GM12875 (cell line): ENCODE measurements around the gene SLIT3.

Experiments
- H3K4me3 ChIP-seq: one replicate; pipeline ENCODE4 v1.5.1; 2011; ENCODE audit warnings: low read depth, low read length, control low read depth
- TF ChIP-seq, protein P1 (sequence below): IDR thresholded peaks from 2 replicates; pipeline ENCODE4 v1.5.1; 2011; ENCODE audit warnings: low read depth, mild to moderate bottlenecking, control low read depth, inconsistent platforms, low read length, moderate library complexity, borderline replicate concordance; ENCODE audit not compliant: insufficient read depth

Gene SLIT3

DNA sequence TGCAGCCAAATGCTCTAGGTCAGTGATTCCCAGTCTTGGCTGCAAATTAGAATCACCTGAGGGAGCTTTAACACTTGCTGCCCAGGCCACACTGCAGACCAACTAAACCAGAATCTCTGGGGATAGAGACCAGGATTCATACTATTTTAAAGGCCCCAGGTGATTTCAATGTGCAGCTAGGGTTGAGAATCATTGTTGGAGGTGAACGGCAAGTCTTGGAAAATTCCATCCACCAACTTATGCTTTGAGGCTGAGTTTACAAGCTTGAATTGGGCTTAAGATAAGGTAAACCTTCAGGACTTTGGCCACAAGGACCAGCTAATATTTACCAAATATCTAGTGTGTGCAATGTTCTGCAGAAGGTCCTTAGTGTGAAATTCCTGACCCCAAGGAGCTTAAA lies 27.5 kb downstream of the SLIT3 start:
- TF ChIP-seq, protein P1, sequence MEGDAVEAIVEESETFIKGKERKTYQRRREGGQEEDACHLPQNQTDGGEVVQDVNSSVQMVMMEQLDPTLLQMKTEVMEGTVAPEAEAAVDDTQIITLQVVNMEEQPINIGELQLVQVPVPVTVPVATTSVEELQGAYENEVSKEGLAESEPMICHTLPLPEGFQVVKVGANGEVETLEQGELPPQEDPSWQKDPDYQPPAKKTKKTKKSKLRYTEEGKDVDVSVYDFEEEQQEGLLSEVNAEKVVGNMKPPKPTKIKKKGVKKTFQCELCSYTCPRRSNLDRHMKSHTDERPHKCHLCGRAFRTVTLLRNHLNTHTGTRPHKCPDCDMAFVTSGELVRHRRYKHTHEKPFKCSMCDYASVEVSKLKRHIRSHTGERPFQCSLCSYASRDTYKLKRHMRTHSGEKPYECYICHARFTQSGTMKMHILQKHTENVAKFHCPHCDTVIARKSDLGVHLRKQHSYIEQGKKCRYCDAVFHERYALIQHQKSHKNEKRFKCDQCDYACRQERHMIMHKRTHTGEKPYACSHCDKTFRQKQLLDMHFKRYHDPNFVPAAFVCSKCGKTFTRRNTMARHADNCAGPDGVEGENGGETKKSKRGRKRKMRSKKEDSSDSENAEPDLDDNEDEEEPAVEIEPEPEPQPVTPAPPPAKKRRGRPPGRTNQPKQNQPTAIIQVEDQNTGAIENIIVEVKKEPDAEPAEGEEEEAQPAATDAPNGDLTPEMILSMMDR: no peak
- no peak overlapping the region for H3K4me3 ChIP-seq

DNA sequence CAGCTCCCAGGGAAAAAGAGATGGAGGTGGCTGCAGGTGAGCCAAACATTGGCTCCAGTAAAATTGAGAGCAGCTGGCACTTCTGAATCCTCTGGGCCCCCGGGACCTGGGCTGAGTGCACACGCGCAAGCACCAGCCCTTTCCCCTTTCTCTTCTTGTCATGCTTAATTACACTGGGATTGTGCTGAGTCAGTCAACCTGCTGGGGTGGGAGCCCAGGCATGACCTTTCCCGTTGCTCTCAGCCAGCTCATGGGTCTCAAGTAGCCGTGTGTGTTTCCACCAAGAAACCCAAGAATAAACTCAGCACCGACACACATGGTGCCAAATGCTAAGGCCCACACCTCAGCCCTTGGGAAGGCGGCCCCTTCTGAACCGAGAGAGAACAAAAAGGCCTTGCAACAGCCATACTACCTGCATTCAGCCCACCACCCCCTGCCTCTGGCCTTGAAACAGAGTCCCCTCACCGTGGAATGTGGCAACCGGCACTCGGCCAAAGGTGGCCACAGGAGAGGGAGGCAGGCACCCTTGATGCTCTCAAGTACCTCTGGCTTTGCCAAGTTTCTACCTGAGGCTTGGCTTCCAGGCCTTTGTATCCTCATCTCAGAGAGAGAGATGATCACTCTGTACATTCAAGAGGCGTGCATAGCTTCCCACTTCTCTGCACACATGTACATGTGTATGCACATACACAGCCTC lies 28.1 kb downstream of the SLIT3 start:
- H3K4me3 ChIP-seq: no peak overlapping the region
- TF ChIP-seq, protein P1: no peak

DNA sequence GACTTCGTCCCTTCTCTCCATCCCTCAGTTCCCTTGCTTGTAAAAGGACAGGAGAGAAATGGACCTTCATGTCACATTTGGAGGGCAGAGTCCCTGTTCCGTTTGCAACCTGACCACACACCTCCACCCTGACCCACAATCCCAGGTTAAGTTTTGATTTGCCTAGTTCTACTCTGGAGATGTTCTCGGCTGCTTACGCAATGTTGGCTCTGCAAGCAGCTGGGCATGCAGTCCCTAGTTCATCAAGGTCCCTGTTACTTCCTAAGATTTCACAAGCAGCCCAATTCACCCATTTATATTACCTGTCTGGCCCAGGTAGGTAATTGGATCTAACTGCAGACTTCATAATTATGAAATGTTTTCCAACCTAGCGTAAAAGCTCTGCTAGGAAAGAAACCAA lies 28.8 kb downstream of the SLIT3 start:
- TF ChIP-seq, protein P1: no peak
- no peak overlapping the region for H3K4me3 ChIP-seq

DNA sequence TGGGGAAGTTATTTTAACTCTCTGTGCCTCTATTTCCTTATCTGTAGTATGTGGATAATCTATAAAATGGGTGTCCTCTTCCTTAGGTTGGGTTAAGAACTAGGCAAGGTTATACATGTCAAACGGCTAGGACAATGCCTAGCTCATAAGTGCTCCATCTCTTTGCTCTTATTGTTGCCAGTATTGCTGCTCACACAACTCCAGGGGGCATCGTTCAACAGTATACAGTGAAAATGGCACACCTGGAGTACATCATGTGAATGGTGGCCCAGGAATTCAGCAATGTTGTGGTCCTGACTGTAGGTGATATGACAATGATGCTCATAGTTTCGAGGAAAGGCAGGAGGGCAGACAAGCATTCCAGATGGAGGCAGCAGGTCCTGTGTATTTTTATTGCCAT lies 30.1 kb downstream of the SLIT3 start:
- no peak overlapping the region for H3K4me3 ChIP-seq
- TF ChIP-seq, protein P1: no peak

DNA sequence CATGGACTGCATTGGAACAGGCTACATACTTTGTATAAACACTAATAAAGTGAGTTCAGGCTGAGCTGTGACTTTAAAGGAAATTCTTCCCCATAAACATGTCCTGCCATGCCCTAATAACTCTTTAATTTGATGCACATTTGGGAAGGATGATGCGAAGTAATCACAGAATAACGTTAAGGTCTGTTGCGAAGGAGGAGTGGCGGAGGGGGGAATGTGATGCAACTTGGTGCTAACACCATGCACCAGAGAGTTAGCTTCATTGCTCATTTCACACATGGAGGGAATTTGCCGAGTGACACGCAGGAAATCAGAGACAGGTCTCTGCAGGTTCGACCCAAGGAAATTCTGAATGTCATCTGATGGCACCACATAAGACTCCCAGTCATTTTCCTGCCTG lies 32.9 kb downstream of the SLIT3 start:
- TF ChIP-seq, protein P1: no peak
- H3K4me3 ChIP-seq: no peak overlapping the region

DNA sequence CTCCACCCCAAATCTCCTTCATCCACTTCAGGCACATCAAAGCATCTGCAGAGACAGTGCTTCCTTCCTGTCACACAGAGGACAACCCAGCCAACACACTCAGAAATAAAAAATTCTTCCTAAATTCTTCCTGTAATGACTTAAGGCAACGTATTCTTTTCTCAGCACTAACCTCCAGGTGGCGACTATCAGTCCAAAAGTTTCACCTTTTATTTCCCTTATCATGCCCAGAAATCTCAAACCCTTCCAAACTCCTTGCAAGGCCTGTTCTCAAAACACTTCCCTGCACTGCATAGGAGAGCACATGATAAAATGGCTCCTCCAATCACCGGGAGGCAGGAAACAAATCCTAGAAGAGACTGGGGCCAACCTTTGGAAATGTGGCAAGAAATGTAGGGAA lies 35.1 kb downstream of the SLIT3 start:
- TF ChIP-seq, protein P1: no peak
- H3K4me3 ChIP-seq: no peak overlapping the region

DNA sequence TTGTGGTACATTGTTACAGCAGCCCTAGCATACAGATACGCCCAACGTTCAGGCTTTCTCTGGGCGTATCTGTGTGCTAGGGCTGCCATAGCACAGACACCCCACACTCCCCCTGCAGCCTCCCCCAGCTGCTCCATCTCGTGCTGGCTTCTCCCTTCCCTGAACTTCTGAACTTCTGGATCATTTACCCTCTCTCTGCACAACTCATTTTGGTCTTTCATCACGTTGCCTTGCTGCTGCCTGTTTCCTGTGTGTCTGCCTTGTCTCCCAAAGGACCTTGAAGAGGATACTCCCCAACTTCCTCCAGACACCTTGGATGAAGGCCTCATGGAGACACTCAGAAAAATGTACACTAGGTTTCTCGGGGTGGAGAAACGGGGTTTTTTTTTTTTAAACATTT lies 37.3 kb downstream of the SLIT3 start:
- H3K4me3 ChIP-seq: no peak overlapping the region
- TF ChIP-seq, protein P1: no peak
